ENCODE measurements around the gene KBTBD12.

Gene KBTBD12

GRCh38 chr3:127953091-127954035, 38.3 kb downstream of the KBTBD12 start:
- DNase-seq (ENCODE audit: low read depth) = peak; percentile 69

- no peak for DNase-seq (ENCODE audit: low read depth)
Observed at GRCh38 chr3:127954640-127955039, 39.6 kb downstream of the KBTBD12 start.

- DNase-seq (ENCODE audit: low read depth) = no peak
Observed at GRCh38 chr3:127955728-127956127, 40.7 kb downstream of the KBTBD12 start.

GRCh38 chr3:127959041-127959440, 44.0 kb downstream of the KBTBD12 start:
- no peak for DNase-seq (ENCODE audit: low read depth)

GRCh38 chr3:127959873-127960272, 44.8 kb downstream of the KBTBD12 start:
- DNase-seq (ENCODE audit: low read depth) = no peak

- no peak for DNase-seq (ENCODE audit: low read depth)
Observed at GRCh38 chr3:127960421-127960965, 45.5 kb downstream of the KBTBD12 start.

GRCh38 chr3:127961124-127961523, 46.1 kb downstream of the KBTBD12 start:
- DNase-seq (ENCODE audit: low read depth) = no peak

- DNase-seq (ENCODE audit: low read depth) = no peak
Observed at GRCh38 chr3:127961963-127962362, 46.9 kb downstream of the KBTBD12 start.

- no peak for DNase-seq (ENCODE audit: low read depth)
Observed at GRCh38 chr3:127962937-127963336, 47.9 kb downstream of the KBTBD12 start.

- peak; percentile 37 for DNase-seq (ENCODE audit: low read depth)
Observed at GRCh38 chr3:127964053-127964452, 49.0 kb downstream of the KBTBD12 start.

- DNase-seq (ENCODE audit: low read depth) = no peak
Observed at GRCh38 chr3:127964816-127965215, 49.8 kb downstream of the KBTBD12 start.

- DNase-seq (ENCODE audit: low read depth) = no peak
Observed at GRCh38 chr3:127967316-127967715, 52.3 kb downstream of the KBTBD12 start.

- DNase-seq (ENCODE audit: low read depth) = peak; percentile 50
Observed at GRCh38 chr3:127970966-127971592, 56.0 kb downstream of the KBTBD12 start.

GRCh38 chr3:127974226-127974625, 59.2 kb downstream of the KBTBD12 start:
- no peak for DNase-seq (ENCODE audit: low read depth)

GRCh38 chr3:127975153-127976029, 60.4 kb downstream of the KBTBD12 start:
- DNase-seq (ENCODE audit: low read depth) = no peak

GRCh38 chr3:127978636-127979035, 63.6 kb downstream of the KBTBD12 start:
- DNase-seq (ENCODE audit: low read depth) = no peak

GRCh38 chr3:127979473-127979872, 64.4 kb downstream of the KBTBD12 start:
- no peak for DNase-seq (ENCODE audit: low read depth)

GRCh38 chr3:127981097-127981496, 66.1 kb downstream of the KBTBD12 start:
- DNase-seq (ENCODE audit: low read depth) = no peak

GRCh38 chr3:127982155-127982554, 67.1 kb downstream of the KBTBD12 start:
- no peak for DNase-seq (ENCODE audit: low read depth)

GRCh38 chr3:127984241-127984975, 69.4 kb downstream of the KBTBD12 start:
- peak; percentile 40 for DNase-seq (ENCODE audit: low read depth)

- DNase-seq (ENCODE audit: low read depth) = no peak
Observed at GRCh38 chr3:127985216-127985615, 70.2 kb downstream of the KBTBD12 start.

Data from fibroblast of gingiva (primary cell).